Activated T-helper 2 cell treated with anti-CD3 and anti-CD28 coated beads, Interferon-gamma antibody, Interleukin-2, Interleukin-4, amounts not matched to agents 10 μg/mL and 5 μg/mL and 100 μg/mL, durations not matched to agents 14 hours and 24 hours and 36 hours (primary cell): ENCODE measurements around the gene PRKAG2. TPM values are rescaled to one million over a fixed set of nuclear protein-coding genes. Genes with fewer than 3 reads are reported as not detected.

Source experiments
- DNase-seq: peaks from one replicate; pipeline ENCODE4 v3.0.0; 2021; ENCODE audit warnings: low spot score
- H3K27ac Mint-ChIP-seq: one replicate; pipeline ENCODE4 v1.8.0; 2021; ENCODE audit warnings: mixed read lengths
- H3K27me3 Mint-ChIP-seq: one replicate; pipeline ENCODE4 v1.8.0; 2021; ENCODE audit warnings: low read depth, mixed read lengths
- H3K36me3 Mint-ChIP-seq: one replicate; pipeline ENCODE4 v1.8.0; 2021; ENCODE audit warnings: low read depth, mixed read lengths
- H3K4me1 Mint-ChIP-seq: one replicate; pipeline ENCODE4 v1.8.0; 2021; ENCODE audit warnings: low read depth, mixed read lengths
- H3K4me3 Mint-ChIP-seq: one replicate; pipeline ENCODE4 v1.8.0; 2021; ENCODE audit warnings: low read depth, mild to moderate bottlenecking, moderate library complexity, mixed read lengths
- H3K9me3 Mint-ChIP-seq: one replicate; pipeline ENCODE4 v1.8.0; 2021; ENCODE audit warnings: mixed read lengths
- intact Hi-C: fragments of 100-400 bp; cut with micrococcal nuclease; formaldehyde crosslinking; loops from one replicate; pipeline ENCODE4 v1.15.1; 2023
- total RNA-seq: library from RNA; stranded (reverse); gene quantifications from 2 replicates; pipeline ENCODE4 v1.2.3, GENCODE V29; 2022

PRKAG2 gene
- total RNA-seq, 1 donor from 2014 or later: 14.9 TPM

- H3K27ac Mint-ChIP-seq: no peak overlapping the region
- no peaks in the 10 kb centered on the region for H3K36me3 Mint-ChIP-seq
These were observed 202.6 kb downstream of the PRKAG2 start for GRCh38 chr7:151674161-151674920.

GRCh38 chr7:151673216-151673615 lies 203.7 kb downstream of the PRKAG2 start:
- Mint-ChIP-seq H3K4me1 (no peaks in the 10 kb centered on the region), H3K9me3 (no peaks in the 10 kb centered on the region), H3K36me3 (no peaks in the 10 kb centered on the region), H3K27ac (no peak overlapping the region), H3K4me3 (no peak overlapping the region), H3K27me3 (no peaks in the 10 kb centered on the region)
- no peak for DNase-seq
- intact Hi-C loops: no loop called here

More at GRCh38 chr7:151674161-151674920, 202.6 kb downstream of the PRKAG2 start:
- Mint-ChIP-seq H3K4me3 (no peak overlapping the region), H3K4me1 (no peaks in the 10 kb centered on the region), H3K9me3 (no peaks in the 10 kb centered on the region), H3K27me3 (no peaks in the 10 kb centered on the region)
- intact Hi-C loops: no loop called here
- no peak for DNase-seq

- Mint-ChIP-seq H3K4me3 (no peak overlapping the region), H3K4me1 (no peaks in the 10 kb centered on the region), H3K9me3 (no peaks in the 10 kb centered on the region), H3K27me3 (no peaks in the 10 kb centered on the region), H3K36me3 (no peaks in the 10 kb centered on the region), H3K27ac (no peak overlapping the region)
- intact Hi-C loops: no loop called here
- DNase-seq: no peak
These were observed 204.2 kb downstream of the PRKAG2 start for GRCh38 chr7:151672716-151673115.

DNA sequence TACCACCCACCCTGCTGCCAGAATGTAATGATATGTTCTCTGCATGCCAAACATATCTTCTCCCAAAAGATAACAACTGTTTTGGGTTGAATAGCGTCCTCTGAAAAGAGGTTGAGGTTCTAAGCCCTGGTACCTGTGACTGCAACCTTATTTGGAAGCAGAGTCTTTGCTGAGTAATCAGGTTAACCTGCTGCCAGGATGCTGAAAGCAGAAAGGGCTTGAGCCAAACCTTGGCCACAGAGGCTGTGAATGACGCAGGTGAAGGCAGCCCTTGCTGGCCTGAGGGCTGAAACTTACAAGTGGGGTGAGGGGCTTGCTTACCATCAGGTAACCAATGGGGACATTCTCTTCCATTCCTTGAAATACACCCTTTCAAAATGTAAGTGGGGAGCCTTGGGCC lies 205.4 kb downstream of the PRKAG2 start:
- no peaks in the 10 kb centered on the region for H3K27me3 Mint-ChIP-seq
- intact Hi-C loops: no loop called here

DNA sequence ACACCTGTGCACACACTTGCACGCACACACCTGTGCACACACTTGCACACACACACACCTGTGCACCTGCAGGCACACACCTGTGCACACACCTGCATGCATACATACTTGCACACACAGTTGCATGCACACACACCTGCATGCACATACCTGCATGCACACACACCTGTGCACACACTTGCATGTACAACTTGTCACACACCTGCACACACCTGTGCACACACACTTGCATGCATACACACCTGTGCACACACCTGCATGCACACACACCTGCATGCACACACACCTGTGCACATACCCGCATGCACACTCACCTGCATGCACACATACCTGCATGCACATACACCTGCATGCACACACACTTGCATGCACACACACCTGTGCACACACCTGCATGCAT lies 207.2 kb downstream of the PRKAG2 start:
- Mint-ChIP-seq H3K9me3 (no peaks in the 10 kb centered on the region), H3K36me3 (no peaks in the 10 kb centered on the region), H3K4me1 (peaks cover 3% of the 10 kb centered on the region), H3K27ac (no peak overlapping the region), H3K4me3 (no peak overlapping the region), H3K27me3 (no peaks in the 10 kb centered on the region)
- intact Hi-C loops: no loop called here
- DNase-seq: no peak

More for the DNA sequence above, 205.4 kb downstream of the PRKAG2 start:
- H3K4me3 Mint-ChIP-seq: no peak overlapping the region
- H3K36me3 Mint-ChIP-seq: no peaks in the 10 kb centered on the region
- no peak overlapping the region for H3K27ac Mint-ChIP-seq
- no peak for DNase-seq
- H3K9me3 Mint-ChIP-seq: no peaks in the 10 kb centered on the region
- H3K4me1 Mint-ChIP-seq: peaks cover 3% of the 10 kb centered on the region

DNA sequence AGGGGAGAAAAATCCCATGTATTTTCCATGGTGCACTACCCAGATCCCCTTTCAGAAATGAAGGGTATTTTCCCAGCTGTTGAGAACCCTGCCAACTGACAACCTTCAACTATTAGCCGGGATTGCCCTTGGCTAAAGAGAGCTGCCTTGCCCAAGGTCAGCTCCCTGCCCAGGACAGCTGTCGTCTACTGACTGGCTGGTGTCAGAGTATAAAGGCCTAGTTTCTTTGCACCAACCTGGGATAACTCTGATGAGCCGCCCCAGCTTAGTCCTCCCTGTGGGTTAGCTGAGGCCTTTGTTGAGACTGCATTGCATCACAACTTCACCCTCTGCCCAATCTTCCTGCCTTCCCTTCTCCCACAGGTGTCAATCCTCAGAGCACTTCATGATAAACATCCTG lies 210.0 kb downstream of the PRKAG2 start:
- H3K4me3 Mint-ChIP-seq: no peak overlapping the region
- H3K4me1 Mint-ChIP-seq: peaks cover 3% of the 10 kb centered on the region
- H3K27ac Mint-ChIP-seq: no peak overlapping the region
- H3K27me3 Mint-ChIP-seq: no peaks in the 10 kb centered on the region
- DNase-seq: no peak
- intact Hi-C loops: no loop called here
- H3K9me3 Mint-ChIP-seq: no peaks in the 10 kb centered on the region
- no peaks in the 10 kb centered on the region for H3K36me3 Mint-ChIP-seq

DNA sequence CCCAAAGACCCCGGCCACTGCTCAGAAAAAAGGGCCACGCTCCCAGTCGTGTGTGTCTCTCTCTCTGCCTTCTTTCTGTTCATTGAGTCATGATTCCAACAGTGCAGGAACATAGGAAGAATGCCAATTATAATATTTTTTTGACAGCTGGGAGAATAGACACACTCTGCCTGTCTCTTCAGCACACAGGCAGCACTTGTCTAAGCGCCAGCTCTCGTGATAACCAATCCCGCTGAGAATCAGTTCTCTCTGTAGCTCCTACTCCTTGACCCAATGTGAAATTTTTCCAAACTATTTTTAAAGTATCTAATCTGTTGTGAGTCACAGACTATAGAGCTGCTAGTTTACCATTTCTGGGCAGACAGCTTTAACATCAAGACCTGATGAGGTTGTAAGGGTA lies 211.5 kb downstream of the PRKAG2 start:
- Mint-ChIP-seq H3K4me3 (no peak overlapping the region), H3K27ac (no peak overlapping the region), H3K4me1 (peaks cover 3% of the 10 kb centered on the region), H3K27me3 (no peaks in the 10 kb centered on the region), H3K36me3 (no peaks in the 10 kb centered on the region), H3K9me3 (no peaks in the 10 kb centered on the region)
- DNase-seq: no peak
- intact Hi-C loops: no loop called here

- no peak for DNase-seq
- Mint-ChIP-seq H3K4me3 (no peak overlapping the region), H3K27ac (no peak overlapping the region), H3K4me1 (peaks cover 3% of the 10 kb centered on the region), H3K9me3 (no peaks in the 10 kb centered on the region), H3K36me3 (no peaks in the 10 kb centered on the region), H3K27me3 (no peaks in the 10 kb centered on the region)
- intact Hi-C loops: no loop called here
These were observed 212.6 kb downstream of the PRKAG2 start for GRCh38 chr7:151664268-151664667.

DNA sequence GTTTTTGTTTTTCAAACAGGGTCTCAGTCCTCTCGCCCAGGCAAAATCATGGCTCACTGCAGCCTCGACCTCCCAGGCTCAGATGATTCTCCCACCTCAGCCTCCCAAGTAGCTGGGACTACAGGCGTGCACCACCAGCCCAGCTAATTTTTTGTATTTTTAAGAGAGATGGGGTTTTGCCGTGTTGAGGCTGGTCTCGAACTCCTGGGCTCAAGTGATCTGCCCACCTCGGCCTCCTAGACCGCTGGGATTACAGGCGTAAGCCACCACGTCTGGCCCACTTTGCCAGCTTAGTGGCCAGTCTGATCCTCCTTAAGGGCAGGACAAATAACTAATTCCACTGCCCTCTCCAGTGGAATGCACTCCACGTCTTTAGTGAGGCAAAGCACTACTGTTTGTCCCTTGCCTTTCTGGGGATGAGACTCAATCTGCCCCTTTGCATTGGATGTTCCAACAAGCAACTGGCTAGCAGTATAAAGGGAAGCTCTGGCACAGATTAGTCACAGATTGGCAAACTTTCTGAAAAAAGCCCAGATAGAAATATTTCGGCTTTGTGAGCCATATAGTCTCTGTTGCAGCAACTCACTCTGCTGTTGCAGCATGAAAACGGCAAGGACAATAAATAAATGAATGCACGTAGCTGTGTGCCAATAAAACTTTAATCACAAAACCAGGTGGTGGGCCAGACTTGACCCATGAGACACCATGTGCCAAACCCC lies 213.4 kb downstream of the PRKAG2 start:
- no peak overlapping the region for H3K4me3 Mint-ChIP-seq
- no peak for DNase-seq
- no peaks in the 10 kb centered on the region for H3K27me3 Mint-ChIP-seq
- no peaks in the 10 kb centered on the region for H3K36me3 Mint-ChIP-seq
- no peaks in the 10 kb centered on the region for H3K9me3 Mint-ChIP-seq
- H3K27ac Mint-ChIP-seq: no peak overlapping the region
- intact Hi-C loops: no loop called here
- peaks cover 3% of the 10 kb centered on the region for H3K4me1 Mint-ChIP-seq

DNA sequence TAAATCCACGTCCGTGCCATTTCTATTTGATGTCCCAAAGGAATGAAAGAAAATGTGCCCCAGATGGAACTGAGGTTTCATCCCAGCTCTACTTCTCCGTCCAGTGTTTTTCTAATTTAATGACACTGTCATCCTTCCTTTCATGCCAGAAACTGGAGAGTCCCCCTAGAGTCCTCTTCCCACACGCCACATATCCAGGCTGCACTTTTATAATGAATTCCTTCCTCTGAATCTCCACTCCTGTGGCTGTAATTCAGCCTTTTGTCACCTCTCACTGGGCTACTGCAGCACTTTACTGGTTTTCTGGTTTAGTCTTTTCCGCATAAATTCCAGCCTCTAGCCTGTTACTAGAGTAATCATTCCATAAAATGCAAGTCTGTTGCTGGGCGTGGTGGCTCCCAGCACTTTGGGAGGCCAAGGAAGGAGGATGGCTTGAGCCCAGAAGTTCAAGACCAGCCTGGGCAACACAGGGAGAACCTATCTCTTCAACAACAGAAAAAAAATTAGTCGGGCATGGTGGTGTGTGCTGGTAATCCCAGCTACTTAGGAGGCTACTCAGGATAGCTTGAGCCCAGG lies 214.6 kb downstream of the PRKAG2 start:
- Mint-ChIP-seq H3K4me1 (peaks cover 3% of the 10 kb centered on the region), H3K27me3 (no peaks in the 10 kb centered on the region), H3K9me3 (no peaks in the 10 kb centered on the region), H3K36me3 (no peaks in the 10 kb centered on the region), H3K27ac (no peak overlapping the region), H3K4me3 (no peak overlapping the region)
- intact Hi-C loops: no loop called here
- DNase-seq: no peak

GRCh38 chr7:151661587-151661986 lies 215.3 kb downstream of the PRKAG2 start:
- Mint-ChIP-seq H3K36me3 (no peaks in the 10 kb centered on the region), H3K4me1 (no peaks in the 10 kb centered on the region), H3K4me3 (no peak overlapping the region), H3K27me3 (no peaks in the 10 kb centered on the region), H3K9me3 (no peaks in the 10 kb centered on the region), H3K27ac (no peak overlapping the region)
- intact Hi-C loops: no loop called here
- no peak for DNase-seq

GRCh38 chr7:151660141-151660540 lies 216.8 kb downstream of the PRKAG2 start:
- H3K4me1 Mint-ChIP-seq: no peaks in the 10 kb centered on the region
- H3K4me3 Mint-ChIP-seq: no peak overlapping the region
- H3K27ac Mint-ChIP-seq: no peak overlapping the region
- no peaks in the 10 kb centered on the region for H3K27me3 Mint-ChIP-seq
- H3K9me3 Mint-ChIP-seq: no peaks in the 10 kb centered on the region
- intact Hi-C loops: no loop called here
- H3K36me3 Mint-ChIP-seq: no peaks in the 10 kb centered on the region
- DNase-seq: no peak

DNA sequence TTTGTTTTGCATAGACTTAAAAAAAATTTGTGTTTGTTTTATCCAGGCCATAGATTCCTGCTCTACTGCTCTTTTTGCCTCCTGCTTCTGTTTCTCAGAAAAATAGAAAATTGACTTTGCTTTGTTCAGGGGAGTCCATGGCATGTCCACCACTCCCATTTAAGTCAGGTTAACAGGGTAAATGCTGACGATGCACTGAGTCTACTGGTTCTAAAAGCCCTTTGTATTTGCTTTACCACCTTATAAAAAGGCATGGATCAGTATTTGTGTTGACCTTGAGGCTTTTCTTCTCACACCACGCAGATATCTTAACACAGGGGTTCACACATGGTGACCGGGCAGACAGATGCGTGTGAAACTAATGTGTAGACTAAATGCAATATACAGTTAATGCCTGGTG lies 217.7 kb downstream of the PRKAG2 start:
- no peaks in the 10 kb centered on the region for H3K4me1 Mint-ChIP-seq
- peaks cover 2% of the 10 kb centered on the region for H3K27me3 Mint-ChIP-seq
- no peak overlapping the region for H3K4me3 Mint-ChIP-seq
- H3K27ac Mint-ChIP-seq: no peak overlapping the region
- H3K36me3 Mint-ChIP-seq: no peaks in the 10 kb centered on the region
- no peak for DNase-seq
- intact Hi-C loops: no loop called here
- no peaks in the 10 kb centered on the region for H3K9me3 Mint-ChIP-seq
